GM18517 (cell line): Measurements from ENCODE around the gene MLLT6.
"Not testable (repeated sequence)": the region's sequence is repeated elsewhere in the genome, so short reads cannot be mapped to it uniquely, and the experiment has no call there.

Experiments used
- ATAC-seq: cut with Tn5 transposase; IDR thresholded peaks from one replicate; pipeline ENCODE4 v1.9.1; 2021; ENCODE audit warnings: mild to moderate bottlenecking, moderate library complexity; ENCODE audit not compliant: unreplicated experiment

The MLLT6 gene

DNA sequence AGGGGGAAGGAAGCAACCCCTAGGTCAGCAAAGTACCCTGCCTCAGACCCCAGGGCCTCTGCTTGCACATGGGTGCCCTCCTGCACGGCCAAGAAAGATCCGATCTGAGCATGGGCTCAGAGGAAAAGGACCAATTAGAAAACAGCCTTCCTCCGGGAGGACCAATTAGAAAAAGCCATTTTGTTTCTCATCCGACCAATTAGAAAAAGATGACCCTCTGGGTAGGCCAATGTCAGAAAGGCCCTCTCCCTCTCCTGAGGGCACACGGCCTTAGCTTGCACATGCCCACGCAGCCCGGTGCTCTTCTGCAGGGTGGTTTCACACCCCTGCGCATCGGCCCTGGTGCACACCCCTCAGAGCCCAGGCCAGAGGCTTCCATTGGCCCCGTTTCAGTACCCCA is 20.0 kb downstream of the MLLT6 start:
- ATAC-seq, result no peak

DNA sequence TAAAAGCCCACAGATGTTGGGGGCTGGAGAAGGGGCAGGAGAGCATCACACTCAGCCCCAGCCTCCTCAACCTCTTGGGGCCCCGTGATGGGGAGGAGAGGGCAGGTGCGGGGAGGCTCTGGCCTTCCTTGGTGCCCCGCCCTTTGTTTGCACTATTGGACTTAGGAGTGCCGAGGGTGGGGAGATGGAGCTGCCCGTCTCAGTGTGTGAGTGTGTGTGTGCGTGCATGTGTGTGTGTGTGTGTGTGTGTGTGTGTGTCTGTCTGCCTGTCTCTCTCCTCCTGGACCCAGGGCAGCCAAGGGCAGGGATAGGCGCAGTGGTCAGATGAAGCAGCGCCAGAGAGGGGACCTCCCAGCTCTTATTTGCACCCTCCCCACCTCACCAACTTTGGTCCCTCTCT is 21.1 kb downstream of the MLLT6 start:
- ATAC-seq, result not testable (repeated sequence)

DNA sequence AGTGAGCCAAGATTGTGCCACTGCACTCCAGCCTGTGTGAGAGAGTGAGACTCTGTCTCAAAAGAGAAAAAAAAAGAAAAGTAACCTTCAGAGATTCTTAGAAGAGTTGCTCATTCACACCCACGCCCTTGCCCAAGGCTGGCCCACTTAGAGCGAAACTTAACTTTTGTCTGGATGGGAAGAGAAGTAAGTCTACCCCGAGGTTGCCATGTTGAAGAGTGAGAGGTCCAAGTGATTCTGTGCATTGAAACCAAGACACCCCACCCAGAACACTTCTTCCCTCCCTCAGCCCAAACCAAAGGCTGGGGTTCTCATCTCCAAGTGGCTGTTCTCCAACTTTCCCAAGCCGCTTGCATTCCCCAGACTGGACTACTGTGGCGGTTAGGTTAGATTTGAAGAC is 22.7 kb downstream of the MLLT6 start:
- ATAC-seq, result no peak

DNA sequence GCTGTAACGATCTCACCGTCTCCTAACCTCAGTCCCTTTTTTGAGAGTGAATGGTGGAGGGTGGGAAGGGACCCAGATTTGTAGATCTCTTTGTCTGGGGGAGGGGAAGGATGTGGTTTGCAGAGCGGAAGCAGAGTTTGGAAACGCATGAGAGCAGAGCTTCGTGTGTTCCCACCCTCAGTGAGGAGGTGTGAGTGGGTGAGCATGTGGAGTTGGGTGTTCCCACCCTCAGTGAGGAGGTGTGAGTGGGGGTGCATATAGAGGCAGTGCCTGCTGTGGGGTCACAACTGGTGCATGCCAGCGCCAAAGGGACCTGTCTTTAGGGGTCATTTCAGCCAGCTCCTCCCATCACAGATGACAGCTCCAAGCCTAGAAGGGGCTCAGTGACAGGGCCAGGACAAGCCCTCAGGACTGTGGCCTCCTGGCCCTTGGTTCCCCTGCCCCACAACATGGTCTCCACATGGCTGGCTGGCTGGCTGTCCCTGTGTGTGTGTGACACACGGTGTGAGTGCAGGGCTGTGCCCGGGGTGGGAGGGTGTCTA is 23.3 kb downstream of the MLLT6 start:
- ATAC-seq, result no peak

DNA sequence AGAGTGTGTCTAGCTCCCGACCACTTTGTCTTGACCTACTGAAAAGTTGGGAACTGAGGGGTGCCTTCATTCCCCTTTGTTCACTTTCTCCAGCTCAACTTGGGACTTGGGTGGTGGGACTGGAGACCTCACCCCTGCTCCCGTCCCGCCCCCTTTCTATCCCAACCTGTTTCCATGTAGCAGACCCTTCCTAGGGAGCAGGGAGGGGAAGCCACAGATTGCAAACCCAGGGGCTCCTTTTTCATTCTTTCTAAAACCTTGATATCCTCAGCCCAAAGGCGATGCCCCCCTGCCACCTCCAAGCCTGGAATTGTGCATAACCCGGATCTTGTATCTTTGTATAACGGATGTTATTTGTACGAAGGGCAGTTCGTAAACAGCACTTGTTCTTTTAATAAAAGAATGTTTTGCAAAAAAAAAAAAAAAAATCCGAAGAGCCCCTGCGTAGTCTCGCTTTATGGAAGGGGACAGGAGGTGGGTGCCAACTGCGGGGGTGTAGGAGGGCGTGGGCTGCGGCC is 24.4 kb downstream of the MLLT6 start:
- no peak for ATAC-seq

DNA sequence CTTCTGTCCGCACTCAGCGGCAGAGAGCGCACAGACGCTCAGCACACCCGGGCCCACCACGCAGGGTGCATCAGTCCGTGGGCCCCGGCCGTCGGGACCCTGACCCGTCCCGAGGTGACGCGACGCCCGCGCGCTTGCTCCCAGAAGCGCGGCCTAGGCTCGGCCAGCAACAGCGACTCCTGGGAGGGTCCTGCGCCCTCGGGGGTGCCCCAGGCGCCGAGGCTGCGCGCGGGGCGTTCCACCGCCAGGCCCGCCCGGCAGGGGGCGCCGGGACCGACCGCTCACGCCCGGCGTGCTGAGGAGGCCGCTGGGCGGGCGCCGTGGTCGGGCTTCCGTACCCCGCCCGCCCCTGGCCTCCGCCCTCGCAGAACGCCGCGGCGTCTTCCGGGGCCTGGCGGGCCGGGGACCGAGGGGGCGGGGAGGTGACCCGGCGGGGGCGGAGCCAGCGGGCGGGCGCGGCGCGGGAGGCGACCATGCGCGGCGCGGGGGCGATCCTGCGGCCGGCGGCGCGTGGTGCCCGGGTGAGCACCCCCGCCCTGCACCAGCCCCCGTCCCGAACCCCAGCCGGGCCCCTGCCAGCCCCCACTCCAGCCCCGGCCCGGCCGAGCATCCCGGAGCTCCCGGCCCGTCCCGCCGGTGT is 24.9 kb downstream of the MLLT6 start, which contains the start of gene CISD3:
CISD3 (plus strand) TSS at position 456 of the 640 bp plus-strand sequence; CDS start at position 474, 18 bp downstream.
- ATAC-seq, result peak; percentile 41

DNA sequence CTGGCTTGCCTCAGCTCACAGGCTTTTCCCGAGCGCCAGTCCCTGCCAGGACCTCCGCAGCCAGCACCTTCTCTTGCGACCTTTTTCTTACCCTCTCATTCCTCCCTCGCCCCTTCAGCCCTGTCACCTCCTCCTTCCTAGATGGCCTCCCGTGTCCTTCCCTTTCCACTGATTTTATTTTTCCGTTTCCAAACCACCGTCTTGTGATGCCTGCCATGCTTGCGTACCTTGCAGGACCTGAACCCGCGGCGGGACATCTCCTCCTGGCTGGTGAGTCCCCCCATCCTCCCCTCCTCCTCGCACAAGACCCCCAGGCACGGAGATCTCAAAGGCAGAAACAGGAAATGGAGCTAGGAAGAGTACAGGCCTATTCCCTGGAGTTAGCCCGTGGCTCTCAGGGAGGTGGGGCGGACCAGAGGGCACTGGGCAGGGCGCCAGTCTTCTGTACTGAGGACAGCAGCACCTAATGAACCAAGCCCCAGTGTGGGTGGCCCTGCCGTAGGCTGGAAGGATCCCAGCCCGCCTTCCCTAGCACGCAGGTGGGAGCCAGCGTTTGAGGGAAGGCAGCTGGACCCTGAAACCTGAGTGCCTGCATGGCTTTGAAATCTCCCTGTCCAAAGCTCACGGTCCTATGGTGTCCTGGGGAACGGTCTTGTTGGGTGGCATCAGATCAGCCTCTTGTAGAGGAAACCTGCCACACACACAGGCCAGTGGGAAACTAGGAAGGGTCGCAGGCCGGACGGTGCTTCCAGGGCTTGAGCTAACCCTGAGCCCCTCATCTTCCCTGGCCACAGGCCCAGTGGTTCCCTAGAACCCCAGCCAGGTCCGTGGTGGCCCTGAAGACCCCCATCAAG is 25.7 kb downstream of the MLLT6 start:
- no peak for ATAC-seq

DNA sequence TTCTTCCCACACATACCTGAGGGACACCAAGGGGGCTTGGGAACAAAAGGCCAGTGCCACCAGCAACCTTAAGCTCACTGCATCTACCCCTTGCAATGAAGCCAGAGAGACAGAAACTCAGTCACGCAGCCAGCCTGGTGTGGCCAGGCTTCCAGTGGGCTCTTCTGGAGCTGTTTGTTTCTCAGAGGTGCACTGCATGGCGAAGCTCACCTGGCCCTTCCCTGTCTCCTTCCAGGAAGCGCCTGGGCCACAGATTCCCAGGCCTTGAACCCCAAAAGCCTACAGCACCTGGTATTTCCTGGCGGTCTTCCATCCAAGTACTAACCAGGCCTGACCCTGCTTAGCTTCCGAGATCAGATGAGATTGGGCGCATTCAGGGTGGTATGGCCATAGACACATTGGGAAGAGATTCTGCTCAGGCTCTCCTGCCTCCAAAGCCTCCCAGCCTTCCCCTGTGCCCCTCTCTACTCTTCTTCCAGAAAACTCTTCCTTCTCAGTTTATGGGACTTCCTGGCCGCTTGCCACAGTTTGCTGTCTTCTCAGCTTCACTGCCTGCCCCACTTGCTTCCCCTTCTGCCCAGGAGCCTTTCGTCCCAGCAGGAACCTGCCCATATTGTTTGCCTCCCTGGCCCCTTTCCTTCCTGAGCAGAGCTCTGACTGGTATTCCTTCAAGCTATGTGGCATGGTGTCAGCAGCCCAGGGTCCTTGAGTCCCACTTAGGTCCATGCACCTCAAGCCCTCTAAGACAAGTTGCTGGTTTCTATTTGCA is 26.6 kb downstream of the MLLT6 start:
- ATAC-seq, result no peak

DNA sequence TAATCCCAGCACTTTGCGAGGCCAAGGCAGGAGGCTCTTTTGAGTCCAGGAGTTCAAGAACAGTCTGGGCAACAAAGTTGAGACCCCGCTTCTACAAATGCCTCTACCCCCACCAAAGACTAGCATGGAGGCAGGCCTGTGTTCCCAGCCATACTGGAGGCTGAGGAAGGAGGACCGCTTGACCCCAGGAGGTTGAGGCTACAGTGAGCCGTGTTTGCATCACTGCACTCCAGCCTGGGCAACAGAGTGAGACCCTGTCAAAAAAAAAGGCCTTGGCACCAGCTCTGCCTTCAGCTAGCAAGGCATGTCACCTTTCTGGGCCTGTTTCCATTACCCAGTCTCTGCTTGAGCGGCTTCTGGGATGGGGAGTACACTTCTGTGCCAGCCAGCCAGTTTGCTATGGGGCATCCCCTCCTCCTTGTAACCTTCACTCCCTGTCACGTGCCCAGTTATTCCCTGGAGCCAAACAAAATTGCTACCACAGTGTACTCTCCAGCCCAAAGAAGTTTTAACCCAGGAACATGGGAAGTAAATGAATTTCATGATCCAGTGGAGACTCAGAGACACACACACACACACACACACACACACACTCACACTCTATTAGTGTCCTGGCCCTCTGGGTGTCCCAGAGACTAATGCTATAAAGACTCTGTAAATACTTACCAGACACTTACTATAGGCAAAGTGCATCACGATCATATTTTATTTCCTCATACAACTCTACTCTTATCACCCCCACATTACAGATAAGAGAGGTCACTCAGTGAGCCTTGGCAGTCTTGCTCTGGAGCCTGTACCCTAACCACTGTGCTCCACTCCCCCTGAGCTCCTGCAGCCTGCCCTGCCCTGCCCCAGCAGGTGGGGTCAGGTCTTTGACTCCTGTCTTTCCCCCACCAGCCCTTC is 27.6 kb downstream of the MLLT6 start:
- ATAC-seq, result no peak

DNA sequence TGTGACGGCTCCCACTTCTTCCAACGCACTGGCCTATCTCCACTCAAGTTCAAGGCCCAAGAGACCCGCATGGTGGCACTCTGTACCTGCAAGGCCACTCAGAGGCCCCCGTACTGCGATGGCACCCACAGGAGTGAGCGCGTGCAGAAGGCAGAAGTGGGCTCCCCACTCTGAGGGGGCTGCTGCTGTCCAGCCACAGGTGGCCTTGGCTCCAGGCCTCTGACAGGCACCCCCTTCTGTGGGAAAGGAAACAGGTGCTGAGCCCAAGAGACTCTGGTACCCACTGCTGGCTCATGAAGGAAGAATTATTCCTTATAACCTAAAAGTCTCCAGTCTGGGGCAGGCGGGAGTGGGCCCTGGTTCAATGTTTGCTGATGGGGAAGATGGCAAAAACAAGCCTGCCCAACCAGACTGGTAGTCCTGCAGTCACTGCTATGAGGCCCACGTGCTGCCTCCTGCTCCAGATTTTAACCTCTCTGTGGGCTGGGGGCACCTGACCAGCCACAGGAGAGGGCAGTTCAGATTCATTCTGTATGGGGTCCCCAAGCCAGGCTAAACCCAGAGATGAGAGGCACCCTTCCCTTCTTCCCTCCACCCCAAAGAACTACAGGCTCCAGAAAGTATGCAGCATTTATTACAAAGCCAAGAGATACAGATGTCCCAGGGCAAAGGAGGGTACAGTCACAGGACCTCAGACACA is 28.4 kb downstream of the MLLT6 start:
- ATAC-seq, result no peak

DNA sequence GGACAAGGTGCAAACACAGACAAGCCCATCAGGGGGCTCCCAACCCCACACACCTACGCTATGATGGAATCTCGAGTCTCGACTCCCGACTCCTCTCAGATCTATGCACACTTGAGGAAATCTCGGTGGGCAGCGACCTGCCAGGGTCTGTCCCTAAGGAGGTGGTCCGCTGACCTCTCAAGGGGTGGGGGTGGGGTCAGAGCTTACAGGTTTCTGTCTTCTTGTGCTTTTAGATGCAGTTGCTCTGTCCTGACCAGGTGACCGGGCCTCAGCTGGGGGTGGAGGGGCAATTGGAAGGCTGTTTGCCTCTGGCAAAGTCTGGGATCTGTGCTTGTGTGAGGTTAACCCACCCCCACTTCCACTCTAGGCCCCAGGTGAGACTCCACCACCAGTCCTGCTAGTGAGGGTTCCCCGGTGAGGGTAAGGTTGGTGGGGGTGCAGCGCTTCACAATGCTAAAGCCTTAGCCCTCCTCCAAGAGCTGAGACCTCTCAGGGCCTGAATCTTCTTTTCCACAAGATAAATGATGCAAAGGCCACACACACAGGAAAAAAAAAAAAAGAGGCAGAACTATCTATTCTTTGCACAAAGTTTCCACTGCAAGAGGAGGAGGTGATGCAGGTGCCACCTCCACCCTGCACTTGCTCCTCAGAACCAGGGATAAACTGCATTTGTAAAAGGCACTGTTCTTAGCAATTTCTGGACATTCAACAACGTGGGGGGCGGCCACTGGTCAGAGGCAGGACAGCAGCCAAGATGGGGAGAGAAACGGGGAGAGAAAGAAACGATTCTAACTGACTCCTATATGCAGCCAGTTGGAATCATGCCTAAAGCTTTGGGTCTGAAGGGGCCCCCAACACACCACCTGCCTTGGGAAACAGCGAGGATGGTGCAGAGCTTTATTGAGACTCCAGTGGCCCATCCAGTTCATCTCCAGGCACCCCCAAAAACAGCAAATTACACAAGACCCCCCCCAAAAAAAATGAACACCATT is 29.2 kb downstream of the MLLT6 start:
- no peak for ATAC-seq

DNA sequence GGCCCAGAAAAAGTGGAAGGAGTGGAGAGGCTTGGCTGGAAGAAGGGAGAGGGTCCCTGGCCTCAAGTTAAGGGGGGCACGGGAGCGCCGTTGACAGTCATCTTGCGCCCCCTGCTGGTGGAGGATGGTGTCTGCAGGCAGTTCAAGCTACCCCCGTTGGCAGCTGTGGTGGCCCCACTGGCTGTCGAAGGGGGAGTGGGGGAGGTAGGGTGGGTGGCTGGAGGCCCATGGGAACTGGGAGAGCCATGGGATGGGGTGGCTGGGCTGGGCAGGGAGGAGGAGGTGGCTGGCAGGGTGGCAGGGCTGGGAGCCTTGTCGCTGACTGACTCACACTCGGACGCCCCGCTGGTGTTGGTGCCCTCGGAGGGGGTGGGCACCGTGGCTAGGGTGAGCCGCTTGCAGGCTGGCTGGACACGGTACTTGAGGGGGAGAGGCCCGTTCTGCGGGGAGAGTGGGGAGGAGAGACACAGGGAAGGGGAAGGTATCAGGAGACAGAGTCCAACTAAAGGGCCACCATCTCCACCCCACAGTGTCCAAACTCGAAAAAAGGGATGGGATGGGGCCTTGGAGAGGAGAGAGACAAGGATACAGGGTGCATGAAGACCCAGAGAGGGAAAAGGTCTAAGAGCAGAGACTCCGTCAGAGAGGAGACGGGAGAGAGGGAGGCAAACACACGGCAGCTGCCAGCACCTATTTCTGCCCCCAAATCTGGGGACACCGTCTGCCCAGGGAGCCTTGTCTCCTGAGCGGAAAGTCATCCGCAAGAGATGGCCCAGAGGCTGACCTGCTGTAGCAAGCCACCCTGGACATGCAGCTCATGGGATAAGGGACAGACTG is 30.3 kb downstream of the MLLT6 start:
- no peak for ATAC-seq

DNA sequence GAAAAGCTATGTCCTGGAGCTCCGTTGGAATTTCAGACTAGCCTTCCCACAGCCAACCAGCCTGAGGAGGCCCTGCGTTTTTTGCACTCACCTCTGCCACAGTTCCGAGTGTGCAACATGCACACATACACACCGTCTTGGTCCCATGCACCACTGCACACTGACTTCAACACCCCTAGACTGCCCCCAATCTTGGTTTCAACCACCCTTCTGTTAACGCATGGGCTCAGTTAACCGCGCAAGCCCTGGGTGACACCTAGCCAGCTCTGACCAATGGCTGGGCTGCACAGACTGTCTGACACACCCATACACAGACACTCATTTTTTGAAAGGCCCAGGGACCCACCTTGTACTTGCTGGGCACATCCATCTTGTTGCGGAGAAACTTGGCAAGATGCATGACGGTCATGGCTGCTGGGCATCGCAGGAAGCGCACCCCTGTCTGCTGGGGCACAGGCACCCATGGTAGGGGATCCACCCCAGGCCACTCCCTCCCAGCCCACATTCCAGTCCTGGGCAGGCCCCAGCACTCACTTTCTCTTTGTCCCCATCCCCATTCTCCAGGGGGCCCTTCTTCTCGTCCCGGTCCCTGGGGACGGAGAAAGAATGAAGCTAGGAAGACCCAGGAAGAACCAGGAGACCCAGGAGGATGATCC is 33.1 kb downstream of the MLLT6 start:
- no peak for ATAC-seq

DNA sequence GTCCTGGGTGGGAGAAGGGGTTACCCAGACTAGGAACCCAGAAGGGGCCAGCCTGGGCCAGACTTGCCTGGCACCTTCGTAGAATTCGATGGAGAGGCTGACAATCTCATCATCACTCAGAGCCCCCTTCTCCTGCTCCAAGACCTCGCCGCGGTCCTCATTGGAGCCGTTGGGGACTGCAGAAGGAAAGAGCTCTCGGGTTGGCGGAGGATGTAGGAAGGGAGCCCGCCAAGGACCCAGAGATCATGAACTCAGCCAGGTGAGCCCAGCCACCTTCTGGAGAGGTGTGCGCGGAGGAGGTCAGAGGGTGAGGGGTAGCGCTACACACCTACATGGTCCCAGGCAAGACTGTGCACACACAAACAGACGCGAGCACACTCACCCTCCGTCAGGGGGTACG is 33.6 kb downstream of the MLLT6 start:
- no peak for ATAC-seq

DNA sequence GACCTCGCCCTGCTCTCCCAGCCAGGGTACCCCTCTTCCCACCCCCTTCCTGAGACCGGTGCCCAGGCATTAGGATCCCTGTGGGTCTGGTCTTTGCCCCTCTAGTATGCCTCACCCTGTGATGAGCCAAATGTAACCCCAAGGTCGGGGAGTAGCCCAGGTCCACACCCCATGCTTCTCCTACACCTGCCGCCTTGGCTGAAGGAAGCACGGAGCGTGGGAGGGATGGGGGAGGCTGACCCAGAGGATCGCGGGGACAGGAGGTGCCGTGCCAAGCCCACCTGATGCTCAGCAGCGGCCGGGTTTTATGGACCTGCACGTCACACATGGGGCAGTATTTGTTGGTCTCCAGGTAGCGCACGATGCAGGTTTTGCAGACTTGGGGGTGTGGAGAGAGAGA is 34.2 kb downstream of the MLLT6 start:
- no peak for ATAC-seq

DNA sequence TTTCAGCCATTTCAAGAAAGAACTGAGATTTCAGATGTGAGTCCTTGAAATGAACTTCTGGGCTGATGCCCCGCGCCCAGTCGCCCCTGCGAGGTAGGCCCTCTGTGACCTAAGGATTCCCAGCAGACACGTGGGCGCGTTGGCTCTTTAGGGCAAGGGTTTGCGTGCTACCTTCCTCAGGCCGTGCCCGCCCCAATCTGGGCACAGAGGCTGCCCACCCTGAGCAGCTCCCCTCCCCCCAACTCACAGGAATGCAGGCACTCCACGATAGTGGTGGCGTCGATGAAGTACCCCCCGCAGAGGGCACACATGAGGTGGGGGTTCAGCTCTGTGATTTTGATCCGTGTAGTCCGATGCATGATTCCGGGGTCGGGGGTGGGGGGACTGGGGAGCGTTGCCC is 35.0 kb downstream of the MLLT6 start:
- no peak for ATAC-seq

DNA sequence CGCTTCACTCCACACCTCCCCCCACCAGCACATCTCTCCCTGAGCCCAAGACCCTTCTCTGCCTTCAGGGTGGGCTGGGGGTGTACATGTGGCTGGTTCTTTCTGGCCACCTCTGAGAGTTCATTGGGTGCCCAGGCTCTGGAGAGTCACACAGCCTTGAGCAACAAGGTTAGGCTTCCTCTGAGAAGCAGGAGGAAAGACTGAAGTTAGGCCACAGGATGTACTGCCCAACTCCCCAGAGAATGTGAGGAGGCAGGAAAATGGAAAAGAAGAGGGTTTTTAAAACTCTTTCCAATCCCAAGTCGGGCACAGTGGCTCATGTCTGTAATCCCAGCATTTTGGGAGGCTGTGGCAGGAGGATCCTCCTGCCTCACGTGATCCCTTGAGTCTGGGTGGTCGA is 35.7 kb downstream of the MLLT6 start:
- ATAC-seq, result no peak
